GM19193 (cell line): Measurements from ENCODE around the gene APOE.

Source experiments
- POLR2A ChIP-seq: IDR thresholded peaks from 4 replicates; pipeline ENCODE4 v1.6.1; 2011; ENCODE audit not compliant: insufficient read depth, insufficient read length; ENCODE audit errors: extremely low read depth

The APOE gene

DNA sequence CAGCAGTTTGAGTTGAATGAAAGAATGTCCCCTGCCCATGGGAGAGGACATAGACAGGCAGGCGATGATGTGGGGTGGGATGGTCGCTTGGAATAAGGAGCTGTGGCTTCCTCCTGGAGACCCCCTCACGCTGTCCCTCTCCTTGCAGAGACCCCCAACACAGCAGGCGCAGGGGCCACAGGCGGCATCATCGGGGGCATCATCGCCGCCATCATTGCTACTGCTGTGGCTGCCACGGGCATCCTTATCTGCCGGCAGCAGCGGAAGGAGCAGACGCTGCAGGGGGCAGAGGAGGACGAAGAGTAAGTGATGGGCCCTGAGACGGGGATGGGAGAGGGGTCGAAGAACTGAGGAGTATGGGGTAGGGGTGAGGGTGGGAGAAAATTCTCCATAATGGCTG lies 23.5 kb upstream of the APOE start:
- no peak for TF ChIP-seq POLR2A

DNA sequence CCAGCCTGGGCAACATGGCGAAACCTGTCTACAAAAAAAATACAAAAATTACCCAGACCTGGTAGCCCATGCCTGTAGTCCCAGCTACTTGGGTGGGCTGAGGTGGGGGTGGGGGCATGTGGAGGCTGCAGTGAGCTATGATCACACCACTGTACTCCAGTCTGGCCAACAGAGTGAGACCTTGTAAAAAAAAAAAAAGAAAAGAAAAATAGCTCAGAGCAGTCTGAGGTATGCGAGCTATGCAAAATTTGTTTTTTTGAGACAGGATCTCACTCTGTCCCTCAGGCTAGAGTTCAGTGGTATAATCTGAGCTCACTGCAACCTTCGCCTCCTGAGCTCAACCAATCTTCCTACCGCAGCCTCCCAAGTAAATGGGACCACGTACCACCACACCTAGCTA lies 21.7 kb upstream of the APOE start:
- no peak for TF ChIP-seq POLR2A

DNA sequence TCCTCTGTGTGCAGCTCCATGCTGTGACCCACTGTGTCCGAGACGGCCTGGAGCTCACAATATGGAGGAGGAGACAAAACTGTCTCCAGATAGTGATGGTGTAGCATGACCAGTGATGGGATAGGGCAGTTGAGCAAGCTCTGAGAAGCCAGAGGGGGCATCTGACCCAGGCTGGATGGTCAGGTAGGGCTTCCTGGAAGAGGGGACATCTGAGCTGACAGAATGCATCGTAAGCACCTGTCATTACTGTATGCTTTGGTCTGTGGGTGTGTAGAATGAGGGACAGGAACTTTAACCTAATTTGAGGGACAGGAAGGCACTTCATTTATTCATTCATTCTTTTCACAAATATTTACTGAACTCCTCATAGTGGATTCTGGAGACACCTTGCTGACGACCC lies 21.0 kb upstream of the APOE start:
- no peak for TF ChIP-seq POLR2A

DNA sequence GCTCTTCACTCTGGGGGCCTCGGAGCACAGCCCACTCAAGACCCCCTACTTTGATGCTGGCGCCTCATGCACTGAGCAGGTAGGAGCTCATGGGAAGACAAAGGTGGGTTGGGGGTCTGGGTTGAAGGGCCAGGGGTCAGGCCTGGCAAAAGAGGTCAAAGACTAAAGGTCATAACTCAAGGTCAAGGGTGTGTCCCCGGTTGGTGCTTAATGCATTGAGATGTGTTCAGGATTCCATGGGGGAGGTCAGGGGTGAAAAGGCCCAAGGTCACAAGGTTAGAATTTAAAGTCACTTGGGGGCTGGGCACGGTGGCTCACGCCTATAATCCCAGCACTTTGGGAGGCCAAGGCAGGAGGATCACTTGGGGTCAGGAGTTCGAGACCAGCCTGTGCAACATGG lies 19.5 kb upstream of the APOE start:
- TF ChIP-seq POLR2A: no peak

DNA sequence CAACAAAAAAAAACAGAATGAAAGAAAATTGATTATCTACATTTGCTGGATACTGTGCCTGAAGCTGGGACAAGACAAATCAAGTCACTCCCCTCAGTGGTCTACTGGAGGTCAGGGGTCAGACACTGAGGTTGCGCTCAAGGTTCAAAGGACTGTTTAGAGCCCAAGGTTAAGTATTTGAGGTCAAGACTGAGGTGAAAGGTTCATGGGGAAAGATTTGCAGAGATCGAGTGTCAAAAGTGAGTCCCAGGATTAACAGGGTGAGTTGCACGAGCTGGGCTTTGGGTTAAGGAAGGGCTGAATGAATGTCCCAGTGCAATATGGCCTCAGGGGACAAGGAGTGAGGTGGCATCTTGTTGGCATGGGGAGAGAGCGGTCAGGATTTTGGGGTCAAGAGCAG lies 17.9 kb upstream of the APOE start:
- TF ChIP-seq POLR2A: no peak

DNA sequence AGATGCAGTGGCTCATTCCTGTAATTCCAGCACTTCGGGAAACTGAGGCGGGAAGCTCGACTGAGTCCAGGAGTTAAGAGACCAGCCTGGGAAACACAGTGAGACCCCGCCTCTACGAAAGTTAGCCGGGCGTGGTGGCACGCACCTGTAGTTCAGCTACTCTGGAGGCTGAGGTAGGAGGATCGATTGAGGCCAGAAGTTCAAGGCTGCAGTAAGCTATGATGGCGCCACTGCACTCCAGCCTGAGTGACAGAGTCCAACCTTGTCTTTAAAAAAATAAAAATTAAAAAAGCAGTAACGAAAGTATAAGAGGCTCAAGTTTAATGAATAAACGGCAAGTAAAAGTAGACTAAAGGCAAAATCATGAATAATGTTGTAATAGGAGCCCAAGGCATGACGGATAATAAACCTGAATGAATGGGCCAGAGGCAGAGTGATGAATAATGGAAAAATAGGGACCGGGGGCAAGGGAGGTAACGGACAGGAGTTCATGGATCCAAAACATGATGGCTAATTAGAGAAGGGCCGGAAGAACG lies 15.7 kb upstream of the APOE start:
- TF ChIP-seq POLR2A: no peak

DNA sequence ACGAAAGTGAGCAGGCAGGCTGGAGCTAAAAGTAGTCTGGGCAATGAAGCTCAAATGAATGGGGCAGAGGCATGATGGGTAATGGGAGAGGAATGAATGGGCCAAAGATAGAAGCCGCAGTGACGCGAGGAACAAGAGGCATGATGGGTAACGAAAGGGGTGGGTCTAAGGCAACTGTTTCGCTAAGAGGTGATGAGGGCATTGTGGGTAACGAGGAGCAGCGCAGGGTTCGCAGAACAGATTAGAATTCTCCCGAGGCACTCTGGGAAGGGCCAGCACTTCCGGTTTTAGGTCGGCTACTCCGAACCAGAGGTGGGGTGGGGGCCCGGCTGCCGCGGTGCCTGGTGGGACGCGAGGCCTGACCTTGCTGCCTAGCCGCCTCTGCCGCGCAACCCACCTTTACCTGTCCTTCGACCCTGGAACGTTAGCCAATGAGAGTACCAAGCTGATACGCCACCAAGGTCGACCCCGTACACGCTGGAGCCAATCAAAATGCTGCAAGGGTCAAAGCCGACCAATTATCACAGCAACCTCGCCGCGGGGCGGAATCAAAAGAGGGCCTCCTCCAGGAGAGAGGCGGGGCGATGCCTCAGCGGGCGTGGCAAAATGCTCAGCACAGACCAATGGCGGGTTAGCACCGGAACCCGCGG lies 15.1 kb upstream of the APOE start:
- peak; percentile 66 for TF ChIP-seq POLR2A

DNA sequence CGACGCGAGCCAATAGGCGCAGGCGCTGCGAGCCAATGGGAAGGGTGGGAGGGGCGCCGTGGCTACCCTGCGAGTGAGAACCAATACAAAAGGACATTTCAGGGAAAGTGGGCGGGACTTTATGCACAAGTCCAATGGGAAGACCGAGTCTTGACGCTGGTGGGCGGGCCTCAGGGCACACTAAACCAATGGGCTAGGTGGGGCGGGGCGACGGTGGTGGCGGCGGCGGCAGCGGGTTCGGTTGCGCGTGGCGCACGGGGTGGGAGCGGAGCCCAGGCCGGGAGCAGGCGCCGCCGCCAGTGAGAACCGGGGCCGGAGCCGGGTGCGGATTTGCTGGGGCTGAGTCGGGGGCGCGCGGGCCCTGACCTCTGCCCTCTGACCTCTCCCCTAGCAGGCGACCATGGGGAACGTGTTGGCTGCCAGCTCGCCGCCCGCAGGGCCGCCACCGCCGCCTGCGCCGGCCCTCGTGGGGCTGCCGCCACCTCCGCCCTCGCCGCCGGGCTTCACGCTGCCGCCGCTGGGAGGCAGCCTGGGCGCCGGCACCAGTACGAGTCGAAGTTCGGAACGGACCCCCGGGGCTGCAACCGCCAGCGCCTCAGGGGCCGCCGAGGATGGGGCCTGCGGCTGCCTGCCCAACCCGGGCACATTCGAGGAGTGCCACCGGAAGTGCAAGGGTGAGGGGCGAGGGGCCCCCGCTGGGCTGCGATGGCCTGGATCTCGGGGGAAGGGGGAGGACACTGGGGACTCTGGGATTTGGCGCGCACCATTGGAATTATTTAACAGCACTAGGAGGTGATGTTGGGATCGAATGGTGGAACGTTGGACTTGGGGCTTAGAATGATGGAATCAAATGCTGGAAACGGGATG lies 14.3 kb upstream of the APOE start, which contains the start of gene TOMM40:
TSS of gene TOMM40 (plus strand) at position 239 of the 867 bp plus-strand sequence. CDS start at position 401, 162 bp downstream.
- peak; percentile 68 for TF ChIP-seq POLR2A

DNA sequence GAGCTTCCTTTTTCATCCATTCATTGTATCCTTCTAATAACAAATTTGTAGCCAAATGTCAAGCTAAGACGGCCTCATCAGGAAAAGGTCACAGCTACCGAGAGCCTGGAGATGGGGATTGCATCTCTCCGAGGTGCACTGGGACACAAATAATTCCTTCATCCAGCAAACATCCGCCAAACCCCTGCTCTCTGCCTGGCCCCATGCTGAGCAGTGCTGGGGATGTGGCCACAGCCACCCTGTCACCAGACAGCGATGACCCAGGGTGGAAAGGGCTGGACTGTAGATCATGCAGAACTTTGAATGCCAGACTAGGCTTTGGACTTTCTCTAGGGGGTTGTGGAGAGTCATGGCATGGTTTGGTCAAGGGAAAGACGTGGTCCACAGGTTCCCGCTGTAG lies 12.7 kb upstream of the APOE start:
- TF ChIP-seq POLR2A: no peak

DNA sequence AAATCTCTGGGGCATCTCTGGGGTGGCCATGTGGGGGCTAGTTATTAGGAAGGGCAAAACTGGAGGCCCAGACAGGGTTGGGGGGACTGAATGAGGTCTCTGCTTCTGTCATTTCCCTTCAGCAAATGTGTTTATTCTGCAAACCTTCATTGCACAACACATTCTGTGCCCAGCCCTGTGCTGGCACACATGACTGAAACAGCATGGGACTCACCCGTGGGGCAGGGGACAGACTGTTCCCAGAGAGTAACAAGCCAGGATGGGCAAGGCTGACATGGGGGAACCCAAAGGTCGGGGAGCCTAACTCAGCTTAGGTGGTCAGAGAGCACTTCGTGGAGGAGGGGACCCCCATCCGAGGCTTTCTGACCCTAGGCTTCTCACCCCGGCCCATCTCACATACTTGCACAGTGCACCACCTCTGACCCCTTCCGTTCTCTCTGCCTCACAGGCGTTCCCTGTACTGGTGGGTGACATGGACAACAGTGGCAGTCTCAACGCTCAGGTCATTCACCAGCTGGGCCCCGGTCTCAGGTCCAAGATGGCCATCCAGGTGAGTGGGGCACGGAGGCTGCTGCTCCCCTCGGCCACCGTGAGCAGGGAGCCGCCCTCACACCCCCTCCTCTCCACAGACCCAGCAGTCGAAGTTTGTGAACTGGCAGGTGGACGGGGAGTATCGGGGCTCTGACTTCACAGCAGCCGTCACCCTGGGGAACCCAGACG lies 12.1 kb upstream of the APOE start:
- TF ChIP-seq POLR2A: no peak

DNA sequence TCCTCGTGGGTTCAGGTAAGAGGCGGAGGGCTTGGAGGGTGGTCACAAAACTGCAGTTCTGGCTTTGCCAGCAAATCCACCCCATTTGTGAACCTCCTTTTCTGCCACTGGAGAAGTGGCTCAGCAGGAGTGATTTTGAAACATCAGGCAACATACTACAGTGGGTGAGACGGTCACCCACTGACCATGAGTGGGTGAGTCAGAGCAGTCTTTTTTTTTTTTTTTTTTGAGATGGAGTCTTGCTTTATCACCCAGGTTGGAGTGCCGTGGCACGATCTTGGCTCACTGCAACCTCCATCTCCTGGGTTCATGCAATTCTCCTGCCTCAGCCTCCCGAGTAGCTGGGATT lies 11.6 kb upstream of the APOE start:
- TF ChIP-seq POLR2A: no peak

DNA sequence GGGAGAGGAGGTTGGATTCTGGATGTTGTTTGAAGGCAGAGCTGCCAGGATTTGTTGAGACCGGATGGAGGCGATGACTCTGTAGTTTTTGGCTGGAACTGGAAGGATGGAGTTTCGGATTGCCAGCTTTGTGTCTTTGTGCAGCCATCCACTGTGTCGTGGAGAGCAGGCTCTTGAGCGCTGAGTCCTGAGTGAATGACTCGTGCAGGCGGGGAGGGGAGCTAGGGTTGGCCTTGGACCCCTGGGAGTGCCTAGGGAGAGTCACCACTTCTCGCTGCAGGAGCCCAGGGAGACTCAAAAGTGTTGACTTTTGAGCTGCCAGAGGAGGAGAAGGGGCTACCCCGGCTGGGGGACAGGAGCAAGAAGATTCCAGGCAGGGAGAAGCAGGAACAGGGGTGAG lies 10.7 kb upstream of the APOE start:
- no peak for TF ChIP-seq POLR2A

DNA sequence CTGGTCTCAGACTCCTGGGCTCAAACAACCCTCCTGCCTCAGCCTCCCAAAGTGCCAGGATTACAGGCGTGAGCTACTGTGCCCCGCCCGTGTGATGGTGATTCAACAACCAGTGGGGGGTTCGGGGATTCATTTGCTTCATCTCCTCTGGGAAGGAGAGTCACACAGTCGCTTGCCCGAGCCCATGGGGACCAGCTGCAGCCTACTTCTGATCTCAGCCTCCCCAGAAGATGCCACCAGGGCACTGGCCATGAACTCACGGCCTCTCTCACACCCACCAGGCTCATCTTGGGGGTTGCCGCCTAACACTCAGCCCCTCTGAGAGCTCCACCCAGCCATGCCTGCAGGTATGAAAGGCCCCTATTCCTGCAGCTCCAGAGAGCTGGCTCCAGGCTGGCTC lies 7.8 kb upstream of the APOE start:
- no peak for TF ChIP-seq POLR2A

DNA sequence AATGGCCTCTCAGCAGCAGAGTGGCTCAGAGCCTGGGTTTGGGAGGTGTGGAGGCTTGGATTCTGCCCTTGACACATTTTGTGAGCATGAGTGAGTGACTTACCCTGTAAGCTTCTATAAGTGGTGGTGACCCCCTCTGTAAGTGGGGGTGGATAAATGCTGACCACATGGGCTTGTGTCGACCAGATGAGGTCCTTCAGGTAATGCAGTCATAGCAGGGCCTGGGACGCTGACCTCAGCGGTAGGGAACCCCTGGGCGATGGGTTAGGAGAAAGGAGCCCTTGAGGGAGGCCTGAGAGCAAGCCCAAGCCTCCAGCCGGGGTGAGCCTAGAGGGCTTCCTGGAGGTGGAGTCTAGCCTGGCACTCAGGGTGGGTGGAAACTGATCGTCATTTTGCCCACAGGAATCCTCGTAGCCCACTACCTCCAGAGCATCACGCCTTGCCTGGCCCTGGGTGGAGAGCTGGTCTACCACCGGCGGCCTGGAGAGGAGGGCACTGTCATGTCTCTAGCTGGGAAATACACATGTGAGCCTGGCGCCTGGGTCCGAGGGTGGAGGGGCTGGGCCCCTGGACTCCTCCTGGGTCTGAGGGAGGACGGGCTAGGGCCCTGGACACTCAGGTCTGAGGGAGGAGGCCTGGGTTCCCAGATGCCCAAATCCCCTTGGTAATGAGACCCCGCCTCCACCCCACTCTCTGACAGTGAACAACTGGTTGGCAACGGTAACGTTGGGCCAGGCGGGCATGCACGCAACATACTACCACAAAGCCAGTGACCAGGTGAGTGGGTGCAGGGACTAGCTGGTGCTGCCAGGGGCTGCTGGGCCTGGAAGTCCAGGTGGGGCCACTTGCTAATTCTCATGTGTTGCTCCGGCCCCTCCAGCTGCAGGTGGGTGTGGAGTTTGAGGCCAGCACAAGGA lies 5.0 kb upstream of the APOE start:
- TF ChIP-seq POLR2A: no peak
